ENCODE measurements around the gene PBX1.

The PBX1 gene

GRCh38 chr1:164682570-164682969, 123.6 kb downstream of the PBX1 start:
- H3K4me3 ChIP-seq (ENCODE audit: low read depth, low read length), result no peak overlapping the region
- no peak for TF ChIP-seq CTCF (IDR thresholded peaks at IDR 0.05; ENCODE audit: insufficient read depth, low read depth, low read length, missing control alignments)
- no peak for DNase-seq (ENCODE audit: low read depth)

- no peak for DNase-seq (ENCODE audit: low read depth)
- H3K4me3 ChIP-seq (ENCODE audit: low read depth, low read length), result no peak overlapping the region
- TF ChIP-seq CTCF (IDR thresholded peaks at IDR 0.05; ENCODE audit: insufficient read depth, low read depth, low read length, missing control alignments), result no peak
Measured at GRCh38 chr1:164683235-164683634, 124.3 kb downstream of the PBX1 start.

- no peak for DNase-seq (ENCODE audit: low read depth)
- no peak for TF ChIP-seq CTCF (IDR thresholded peaks at IDR 0.05; ENCODE audit: insufficient read depth, low read depth, low read length, missing control alignments)
- H3K4me3 ChIP-seq (ENCODE audit: low read depth, low read length), result no peak overlapping the region
Measured at GRCh38 chr1:164685266-164686035, 126.5 kb downstream of the PBX1 start.

GRCh38 chr1:164687777-164688176, 128.8 kb downstream of the PBX1 start:
- TF ChIP-seq CTCF (IDR thresholded peaks at IDR 0.05; ENCODE audit: insufficient read depth, low read depth, low read length, missing control alignments), result no peak
- no peak for DNase-seq (ENCODE audit: low read depth)
- H3K4me3 ChIP-seq (ENCODE audit: low read depth, low read length), result no peak overlapping the region

- TF ChIP-seq CTCF (IDR thresholded peaks at IDR 0.05; ENCODE audit: insufficient read depth, low read depth, low read length, missing control alignments), result no peak
- H3K4me3 ChIP-seq (ENCODE audit: low read depth, low read length), result no peak overlapping the region
- DNase-seq (ENCODE audit: low read depth), result no peak
Measured at GRCh38 chr1:164688791-164689190, 129.8 kb downstream of the PBX1 start.

GRCh38 chr1:164689672-164690511, 130.9 kb downstream of the PBX1 start:
- no peak for DNase-seq (ENCODE audit: low read depth)
- H3K4me3 ChIP-seq (ENCODE audit: low read depth, low read length), result no peak overlapping the region
- no peak for TF ChIP-seq CTCF (IDR thresholded peaks at IDR 0.05; ENCODE audit: insufficient read depth, low read depth, low read length, missing control alignments)

All from GM12865 (cell line).